ENCODE results near the gene SPCS2. TPM values are rescaled to one million over a fixed set of nuclear protein-coding genes. Genes with fewer than 3 reads are reported as not detected.

Gene SPCS2
- polyA plus RNA-seq, 1 of the 3 experiments (the other 2 are of a cell fraction): 49.1 TPM

DNA sequence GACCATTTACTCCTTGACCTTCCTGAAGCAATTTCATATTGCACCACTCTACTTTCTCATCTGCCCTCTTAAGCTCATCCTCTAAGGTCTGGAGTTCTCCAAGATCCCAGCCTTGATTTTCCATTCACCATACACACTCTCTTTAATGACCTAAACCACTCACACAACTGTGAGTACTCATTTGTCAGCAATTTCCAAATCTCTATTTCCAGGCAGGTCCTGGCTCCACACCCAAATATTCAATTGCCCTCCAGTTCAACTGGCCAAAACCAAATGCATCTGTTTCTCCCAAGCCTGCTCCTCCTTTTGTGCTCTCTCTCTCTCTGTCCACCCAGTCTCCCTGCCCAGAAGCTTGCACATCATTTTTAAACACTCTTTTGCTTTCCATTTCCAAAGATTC is 79.3 kb downstream of the SPCS2 start:
- Histone ChIP-seq H3K4me3 (ENCODE audit: low read depth in 2 of 2, low read length in 1 of 2) (no peak overlapping the region), H3K9me2 (no peaks in the 10 kb centered on the region), H3F3A (replicated peaks; ENCODE audit: insufficient read depth) (no peaks in the 10 kb centered on the region), H2AFZ (ENCODE audit: low read depth) (no peak overlapping the region), H3K4me2 (no peak overlapping the region), H3K27ac (ENCODE audit: low read depth in 2 of 2, low read length in 1 of 2) (no peak overlapping the region), H3K36me3 (replicated peaks in 1 of 2; ENCODE audit: control insufficient read depth in 1 of 2, insufficient read depth in 2 of 2, low read length in 1 of 2) (no peaks in the 10 kb centered on the region), H3K9ac (no peak overlapping the region), H3K27me3 (ENCODE audit: insufficient read depth) (no peaks in the 10 kb centered on the region), H3K79me2 (ENCODE audit: insufficient read depth) (no peaks in the 10 kb centered on the region), H3K4me1 (ENCODE audit: control insufficient read depth in 1 of 2, insufficient read depth in 2 of 2, low read depth in 1 of 2, low read length in 1 of 2) (peaks cover 6 to 15% of the 10 kb centered on the region in 2 experiments; a peak in 2 of 4 replicates), H3K9me3 (no peaks in the 10 kb centered on the region), H4K20me1 (ENCODE audit: insufficient read depth) (no peaks in the 10 kb centered on the region)
- ChIA-PET POLR2A (no interaction called here), CTCF (interaction anchor here (0.9 to 3.0 kb wide), 7 partner anchors 9 to 220 kb away, joined by 3 to 19 read pairs (median 3); no protein-coding TSS in a partner anchor)
- DNase-seq: no peak
- no peak for TF ChIP-seq FOXM1 (IDR thresholded peaks at IDR 0.05; ENCODE audit: low read depth)
- no peak for TF ChIP-seq GATA2 (CRISPR knock-in tag; IDR thresholded peaks at IDR 0.05)
- no peak for TF ChIP-seq YY1 (IDR thresholded peaks at IDR 0.05; ENCODE audit: low read depth)
- TF ChIP-seq POLR2AphosphoS5 (IDR thresholded peaks at IDR 0.05; ENCODE audit: low read depth, low read length): no peak
- no peak for TF ChIP-seq TEAD4 (IDR thresholded peaks at IDR 0.05; ENCODE audit: borderline replicate concordance, insufficient read depth)
- TF ChIP-seq, protein P1, sequence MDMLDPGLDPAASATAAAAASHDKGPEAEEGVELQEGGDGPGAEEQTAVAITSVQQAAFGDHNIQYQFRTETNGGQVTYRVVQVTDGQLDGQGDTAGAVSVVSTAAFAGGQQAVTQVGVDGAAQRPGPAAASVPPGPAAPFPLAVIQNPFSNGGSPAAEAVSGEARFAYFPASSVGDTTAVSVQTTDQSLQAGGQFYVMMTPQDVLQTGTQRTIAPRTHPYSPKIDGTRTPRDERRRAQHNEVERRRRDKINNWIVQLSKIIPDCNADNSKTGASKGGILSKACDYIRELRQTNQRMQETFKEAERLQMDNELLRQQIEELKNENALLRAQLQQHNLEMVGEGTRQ (IDR thresholded peaks at IDR 0.05; ENCODE audit: borderline replicate concordance, low read depth, low read length): no peak
- TF ChIP-seq, protein P2, sequence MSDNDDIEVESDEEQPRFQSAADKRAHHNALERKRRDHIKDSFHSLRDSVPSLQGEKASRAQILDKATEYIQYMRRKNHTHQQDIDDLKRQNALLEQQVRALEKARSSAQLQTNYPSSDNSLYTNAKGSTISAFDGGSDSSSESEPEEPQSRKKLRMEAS (IDR thresholded peaks at IDR 0.05; ENCODE audit: low read depth): no peak
- TF ChIP-seq, protein P3, sequence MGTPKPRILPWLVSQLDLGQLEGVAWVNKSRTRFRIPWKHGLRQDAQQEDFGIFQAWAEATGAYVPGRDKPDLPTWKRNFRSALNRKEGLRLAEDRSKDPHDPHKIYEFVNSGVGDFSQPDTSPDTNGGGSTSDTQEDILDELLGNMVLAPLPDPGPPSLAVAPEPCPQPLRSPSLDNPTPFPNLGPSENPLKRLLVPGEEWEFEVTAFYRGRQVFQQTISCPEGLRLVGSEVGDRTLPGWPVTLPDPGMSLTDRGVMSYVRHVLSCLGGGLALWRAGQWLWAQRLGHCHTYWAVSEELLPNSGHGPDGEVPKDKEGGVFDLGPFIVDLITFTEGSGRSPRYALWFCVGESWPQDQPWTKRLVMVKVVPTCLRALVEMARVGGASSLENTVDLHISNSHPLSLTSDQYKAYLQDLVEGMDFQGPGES (IDR thresholded peaks at IDR 0.05; ENCODE audit: low read depth, low read length): no peak
- TF ChIP-seq ELF1 (IDR thresholded peaks at IDR 0.05): no peak

Small RNA genes lying within 50 kb of the gene (small RNA-seq; reads per million reads assigned to genes)
- 0 reads per million in 7 experiments for gene RNU6-216P

Other genes starting within 250 kb of the SPCS2 start
- gene CHRDL2, start 217.8 kb upstream of the SPCS2 start, polyA plus RNA-seq (2012; rRNA removed): not detected in 2 replicates
- 2.2 and 2.6 TPM in 2 replicates for gene RNF169, start 200.4 kb upstream of the SPCS2 start, polyA plus RNA-seq (2012; rRNA removed)
- 12.9 and 13.0 TPM in 2 replicates for gene XRRA1, start 175 bp upstream of the SPCS2 start, polyA plus RNA-seq (2012; rRNA removed)
- 5.7 and 8.6 TPM in 2 replicates for gene NEU3, start 39.7 kb downstream of the SPCS2 start, polyA plus RNA-seq (2012; rRNA removed)
- gene OR2AT4, start 147.6 kb downstream of the SPCS2 start, polyA plus RNA-seq (2012; rRNA removed): not detected in 2 replicates
- gene SLCO2B1, start 201.8 kb downstream of the SPCS2 start, polyA plus RNA-seq (2012; rRNA removed): 0.18 TPM in 1 of 2 replicates, not detected in the other